H9 (cell line): ENCODE measurements around the gene CEP128. TPM values are rescaled to one million over a fixed set of nuclear protein-coding genes. Genes with fewer than 3 reads are reported as not detected.

Experiments
- DNase-seq: peaks from one replicate; pipeline ENCODE4 v3.0.0-alpha.2; 2017
- H2AFZ ChIP-seq: one replicate; pipeline ENCODE4 v1.6.1; 2013; ENCODE audit warnings: mild to moderate bottlenecking, low read length, control low read depth, moderate library complexity
- H2AK5ac ChIP-seq: 2 replicates; pipeline ENCODE4 v1.6.1; 2013; ENCODE audit warnings: low read length, control low read depth, mixed read lengths; ENCODE audit not compliant: insufficient read length
- H2BK120ac ChIP-seq: one replicate; pipeline ENCODE4 v1.6.1; 2013; ENCODE audit warnings: low read depth, mild to moderate bottlenecking, low read length, control low read depth, inconsistent platforms; ENCODE audit not compliant: poor library complexity, severe bottlenecking
- H2BK12ac ChIP-seq: 2 replicates; pipeline ENCODE4 v1.6.1; 2013; ENCODE audit warnings: low read length, control low read depth, mixed read lengths, low read depth; ENCODE audit not compliant: insufficient read length
- H2BK15ac ChIP-seq: 2 replicates; pipeline ENCODE4 v1.6.1; 2013; ENCODE audit warnings: low read depth, low read length, control low read depth
- H2BK20ac ChIP-seq: one replicate; pipeline ENCODE4 v1.6.1; 2013; ENCODE audit warnings: low read depth, mild to moderate bottlenecking, low read length, control low read depth, inconsistent platforms; ENCODE audit not compliant: poor library complexity, severe bottlenecking
- H2BK5ac ChIP-seq: 2 replicates; pipeline ENCODE4 v1.6.1; 2013; ENCODE audit warnings: low read length, control low read depth, mixed read lengths; ENCODE audit not compliant: insufficient read length
- H3K14ac ChIP-seq: 2 replicates; pipeline ENCODE4 v1.6.1; 2013; ENCODE audit warnings: low read length, control low read depth; ENCODE audit not compliant: insufficient read depth
- H3K18ac ChIP-seq: 2 replicates; pipeline ENCODE4 v1.6.1; 2013; ENCODE audit warnings: low read depth, mild to moderate bottlenecking, mixed read lengths, low read length, control low read depth; ENCODE audit not compliant: insufficient read length
- H3K23ac ChIP-seq: 2 replicates; pipeline ENCODE4 v1.6.1; 2013; ENCODE audit warnings: low read length, control low read depth, mixed read lengths, low read depth; ENCODE audit not compliant: insufficient read length
- H3K23me2 ChIP-seq: 2 replicates; pipeline ENCODE4 v1.6.1; 2013; ENCODE audit warnings: low read depth, mild to moderate bottlenecking, mixed read lengths, low read length, control low read depth; ENCODE audit not compliant: insufficient read length, poor library complexity, severe bottlenecking
- H3K27ac ChIP-seq: 2 replicates; pipeline ENCODE4 v1.5.1; 2013; ENCODE audit warnings: low read length, control low read depth, mixed read lengths, low read depth; ENCODE audit not compliant: insufficient read length
- H3K27me3 ChIP-seq: 2 replicates; pipeline ENCODE4 v1.6.1; 2013; ENCODE audit warnings: low read length, control low read depth, inconsistent platforms; ENCODE audit not compliant: insufficient read depth
- H3K4ac ChIP-seq: 2 replicates; pipeline ENCODE4 v1.6.1; 2013; ENCODE audit warnings: low read depth, mild to moderate bottlenecking, control low read depth, inconsistent platforms, low read length, moderate library complexity
- H3K4me1 ChIP-seq: 2 replicates; pipeline ENCODE4 v1.6.1; 2013; ENCODE audit warnings: low read length, control low read depth, inconsistent platforms; ENCODE audit not compliant: insufficient read depth
- H3K4me2 ChIP-seq: 2 replicates; pipeline ENCODE4 v1.6.1; 2013; ENCODE audit warnings: low read length, control low read depth, mixed read lengths; ENCODE audit not compliant: insufficient read length, insufficient read depth
- H3K56ac ChIP-seq: 2 replicates; pipeline ENCODE4 v1.6.1; 2013; ENCODE audit warnings: low read depth, mild to moderate bottlenecking, mixed read lengths, low read length, control low read depth; ENCODE audit not compliant: insufficient read length
- H3K79me1 ChIP-seq: 2 replicates; pipeline ENCODE4 v1.6.1; 2013; ENCODE audit warnings: low read depth, mild to moderate bottlenecking, moderate library complexity, low read length, control low read depth, inconsistent platforms; ENCODE audit not compliant: insufficient read depth, poor library complexity, severe bottlenecking
- H3K79me2 ChIP-seq: 2 replicates; pipeline ENCODE4 v1.6.1; 2013; ENCODE audit warnings: low read length, control low read depth, inconsistent platforms; ENCODE audit not compliant: insufficient read depth
- H3K9ac ChIP-seq: 2 replicates; pipeline ENCODE4 v1.6.1; 2013; ENCODE audit warnings: low read length, control low read depth, mixed read lengths; ENCODE audit not compliant: insufficient read length; ENCODE audit errors: extremely low read depth
- H3K9me3 ChIP-seq: one replicate; pipeline ENCODE4 v1.6.1; 2013; ENCODE audit warnings: low read depth, low read length, inconsistent platforms; ENCODE audit not compliant: control insufficient read depth
- H3T11ph ChIP-seq: one replicate; pipeline ENCODE4 v1.6.1; 2013; ENCODE audit warnings: mild to moderate bottlenecking, low read length, control low read depth, inconsistent platforms
- H4K20me1 ChIP-seq: one replicate; pipeline ENCODE4 v1.6.1; 2013; ENCODE audit not compliant: control insufficient read depth, insufficient read length, insufficient read depth
- H4K5ac ChIP-seq: 2 replicates; pipeline ENCODE4 v1.6.1; 2013; ENCODE audit warnings: low read depth, mild to moderate bottlenecking, mixed read lengths, low read length, control low read depth; ENCODE audit not compliant: insufficient read length
- H4K8ac ChIP-seq: replicated peaks from 2 replicates; pipeline ENCODE4 v1.6.1; 2013; ENCODE audit warnings: low read length, control low read depth, mixed read lengths, low read depth; ENCODE audit not compliant: insufficient read length
- H4K91ac ChIP-seq: 2 replicates; pipeline ENCODE4 v1.6.1; 2013; ENCODE audit warnings: low read depth, mild to moderate bottlenecking, moderate library complexity, mixed read lengths, low read length, control low read depth; ENCODE audit not compliant: insufficient read length
- H3K27ac Mint-ChIP-seq, 3 experiments: 2 replicates in 2 of 3; 3 replicates in 1 of 3; pipeline ENCODE4 v1.8.0; 2020 to 2021; ENCODE audit warnings: mixed read lengths in 3 of 3, mild to moderate bottlenecking in 1 of 3, moderate library complexity in 1 of 3
- H3K27me3 Mint-ChIP-seq: 2 replicates; pipeline ENCODE4 v1.8.0; 2021; ENCODE audit warnings: low read depth, mild to moderate bottlenecking, moderate library complexity, mixed read lengths
- H3K36me3 Mint-ChIP-seq, 3 experiments: 2 replicates in 2 of 3; 3 replicates in 1 of 3; pipeline ENCODE4 v1.8.0; 2020 to 2021; ENCODE audit warnings: low read depth in 3 of 3, mixed read lengths in 3 of 3; ENCODE audit not compliant: insufficient read depth in 1 of 3
- H3K4me1 Mint-ChIP-seq, 2 experiments: 2 replicates each; pipeline ENCODE4 v1.8.0; 2020; ENCODE audit warnings: mixed read lengths in 2 of 2
- H3K4me3 Mint-ChIP-seq, 2 experiments: 2 replicates in 1 of 2; 3 replicates in 1 of 2; pipeline ENCODE4 v1.8.0; 2020 to 2021; ENCODE audit warnings: mild to moderate bottlenecking in 2 of 2, mixed read lengths in 2 of 2, moderate library complexity in 1 of 2
- H3K9me3 Mint-ChIP-seq, 2 experiments: 2 replicates in 1 of 2; 3 replicates in 1 of 2; pipeline ENCODE4 v1.8.0; 2020; ENCODE audit warnings: mild to moderate bottlenecking in 2 of 2, mixed read lengths in 2 of 2, moderate library complexity in 1 of 2
- CTCF ChIP-seq: fragments of 200-600 bp; sonication (generic); conservative IDR thresholded peaks from 3 replicates; pipeline ENCODE4 v1.8.0; 2021; ENCODE audit warnings: antibody characterized with exemption, mild to moderate bottlenecking
- WGBS: extraction: QIAGEN DNeasy Blood & Tissue Kit; methylation state at CpG from one replicate; pipeline ENCODE4 v1.1.7; 2013; ENCODE audit warnings: missing lambda C conversion rate, low lambda C conversion rate, mixed read lengths; ENCODE audit not compliant: insufficient read length; ENCODE audit errors: extremely low coverage; 5-methylcytosine and 5-hydroxymethylcytosine counted together
- total RNA-seq: library from RNA; stranded (reverse); gene quantifications from 2 replicates; pipeline ENCODE4 v1.2.1, GENCODE V29; 2021

Gene CEP128
- total RNA-seq, 1 experiment from 2014 or later, result 16.3 TPM

GRCh38 chr14:80770114-80770908 is 171.2 kb downstream of the CEP128 start:
- Histone ChIP-seq H3K4me2 (no peak overlapping the region), H4K20me1 (no peaks in the 10 kb centered on the region), H4K91ac (no peak overlapping the region), H2BK120ac (no peak overlapping the region), H3K4ac (no peak overlapping the region), H3K56ac (no peak overlapping the region), H4K8ac (no peak overlapping the region), H3K79me2 (no peaks in the 10 kb centered on the region), H2BK20ac (no peak overlapping the region), H3K23ac (no peak overlapping the region), H3T11ph (no peak overlapping the region), H3K27ac (no peak overlapping the region), H3K14ac (no peak overlapping the region), H2AK5ac (no peak overlapping the region), H3K27me3 (no peaks in the 10 kb centered on the region), H3K23me2 (no peaks in the 10 kb centered on the region), H3K4me1 (no peaks in the 10 kb centered on the region), H3K18ac (no peak overlapping the region), H2AFZ (no peak overlapping the region), H2BK5ac (no peak overlapping the region), H3K9ac (no peak overlapping the region), H4K5ac (no peak overlapping the region), H2BK15ac (no peak overlapping the region), H3K79me1 (no peaks in the 10 kb centered on the region), H2BK12ac (no peak overlapping the region), H3K9me3 (no peaks in the 10 kb centered on the region)
- H3K4me3 Mint-ChIP-seq, result no peak overlapping the region
- no peak for TF ChIP-seq CTCF
- H3K27me3 Mint-ChIP-seq, result no peaks in the 10 kb centered on the region
- no peak for DNase-seq
- no CpG with 5 or more reads among the region's 1 CpG for WGBS
- no peak overlapping the region for H3K27ac Mint-ChIP-seq
- no peaks in the 10 kb centered on the region for H3K9me3 Mint-ChIP-seq
- H3K36me3 Mint-ChIP-seq, result peaks cover 0 to 3% (median 0%) of the 10 kb centered on the region in 3 experiments; a peak in 1 of 7 replicates
- H3K4me1 Mint-ChIP-seq, result peaks cover 3 to 4% of the 10 kb centered on the region in 2 experiments; a peak in 1 of 4 replicates
